ENCODE data around the gene NMBR. TPM values are rescaled to one million over a fixed set of nuclear protein-coding genes. Genes with fewer than 3 reads are reported as not detected.
"Not testable (repeated sequence)": the region's sequence is repeated elsewhere in the genome, so short reads cannot be mapped to it uniquely, and the experiment has no call there.

The NMBR gene
- total RNA-seq, 1 experiment from 2014 or later, result not detected

GRCh38 chr6:142189057-142189456 lies 42.1 kb upstream of the NMBR start:
- Histone ChIP-seq H3K4me1 (ENCODE audit: control insufficient read depth, insufficient read depth, low read length) (peaks cover 6% of the 10 kb centered on the region; the same call in 1 of the 2 replicates), H3K9me3 (ENCODE audit: control insufficient read depth, insufficient read depth, low read depth, low read length) (no peaks in the 10 kb centered on the region), H3K36me3 (ENCODE audit: control insufficient read depth, insufficient read depth, low read length) (peaks cover 14% of the 10 kb centered on the region; the same call in 1 of the 2 replicates), H3K4me3 (ENCODE audit: low read depth in 2 of 2, low read length in 2 of 2) (no peak overlapping the region), H3K27me3 (ENCODE audit: control insufficient read depth, insufficient read depth, low read length) (no peaks in the 10 kb centered on the region), H3K27ac (ENCODE audit: low read length) (no peak overlapping the region)
- intact Hi-C loops (cut with micrococcal nuclease; ENCODE audit: unreplicated experiment), result no loop called here
- BruUV-seq (replicated peaks), result no TSS peak
- ATAC-seq (no peak), DNase-seq (ENCODE audit: low read depth, low spot score) (no peak)
- ChIA-PET POLR2A (no interaction called here), CTCF (interaction anchor here (1.5 kb wide), 1 partner anchor 46 kb away, joined by 3 read pairs; no protein-coding TSS in a partner anchor)
- in situ Hi-C loops (cut with HindIII; ENCODE audit: low pct_unique_long_range_greater_than_20kb, low sequenced_read_pairs), result no loop called here
- TF ChIP-seq CTCF (IDR thresholded peaks at IDR 0.05), result no peak
- TF ChIP-seq POLR2AphosphoS5 (IDR thresholded peaks at IDR 0.05; ENCODE audit: low read depth, low read length), result no peak
- TF ChIP-seq REST (IDR thresholded peaks at IDR 0.05; ENCODE audit: insufficient read depth in 1 of 2, low read depth in 2 of 2, low read length in 1 of 2), result no peak
- no peak for TF ChIP-seq TCF7L2 (IDR thresholded peaks at IDR 0.05; ENCODE audit: low read depth, low read length)
- TF ChIP-seq SIN3A (IDR thresholded peaks at IDR 0.05; ENCODE audit: borderline replicate concordance, insufficient read depth, low read depth, low read length), result no peak

GRCh38 chr6:142188341-142188740 lies 41.4 kb upstream of the NMBR start:
- CTCF ChIA-PET, result interaction anchor here (1.4 to 1.5 kb wide), 2 partner anchors 32 to 45 kb away, joined by 3 to 4 read pairs; no protein-coding TSS in a partner anchor
- H3K27ac ChIP-seq (ENCODE audit: low read length); H3K9me3 ChIP-seq (ENCODE audit: control insufficient read depth, insufficient read depth, low read depth, low read length); H3K4me1 ChIP-seq (ENCODE audit: control insufficient read depth, insufficient read depth, low read length); H3K27me3 ChIP-seq (ENCODE audit: control insufficient read depth, insufficient read depth, low read length); in situ Hi-C loops (cut with HindIII; ENCODE audit: low pct_unique_long_range_greater_than_20kb, low sequenced_read_pairs); DNase-seq (ENCODE audit: low read depth, low spot score); intact Hi-C loops (cut with micrococcal nuclease; ENCODE audit: unreplicated experiment); ATAC-seq; H3K4me3 ChIP-seq (ENCODE audit: low read depth in 2 of 2, low read length in 2 of 2); BruUV-seq (replicated peaks); POLR2A ChIA-PET: not testable (repeated sequence)
- peak; percentile 37 for TF ChIP-seq CTCF (IDR thresholded peaks at IDR 0.05)
- H3K36me3 ChIP-seq (ENCODE audit: control insufficient read depth, insufficient read depth, low read length), result peaks cover 12% of the 10 kb centered on the region; the same call in 1 of the 2 replicates

Measured in Panc1 (cell line).